HepG2 (cell line): ENCODE results near the gene RAD9A. TPM values are rescaled to one million over a fixed set of nuclear protein-coding genes. Genes with fewer than 3 reads are reported as not detected.

Experiments
- ADNP ChIP-seq: sonication (generic); formaldehyde crosslinking; IDR thresholded peaks from 2 replicates; pipeline ENCODE4 v1.4.0; 2020; ENCODE audit warnings: missing genetic modification reagents
- AHR ChIP-seq: IDR thresholded peaks from 2 replicates; pipeline ENCODE4 v1.6.1; 2018; ENCODE audit warnings: missing genetic modification reagents, missing compliant biosample characterization
- ARNT ChIP-seq: fragments of 450-650 bp; IDR thresholded peaks from 2 replicates; pipeline ENCODE4 v1.6.1; 2017
- ATF2 ChIP-seq: sonication (generic); formaldehyde crosslinking; IDR thresholded peaks from 2 replicates; pipeline ENCODE4 v1.4.0; 2020; ENCODE audit warnings: missing genetic modification reagents
- BRD4 ChIP-seq: sonication (generic); formaldehyde crosslinking; IDR thresholded peaks from 2 replicates; pipeline ENCODE4 v1.4.0; 2020; ENCODE audit warnings: missing genetic modification reagents
- CBX5 ChIP-seq: sonication (generic); formaldehyde crosslinking; IDR thresholded peaks from 2 replicates; pipeline ENCODE4 v1.4.0; 2020; ENCODE audit warnings: missing genetic modification reagents, borderline replicate concordance
- CCDC6 ChIP-seq: sonication (generic); formaldehyde crosslinking; IDR thresholded peaks from 2 replicates; pipeline ENCODE4 v1.8.1; 2022; ENCODE audit warnings: mild to moderate bottlenecking, missing genetic modification reagents, moderate library complexity
- CENPT ChIP-seq: sonication (generic); formaldehyde crosslinking; IDR thresholded peaks from 2 replicates; pipeline ENCODE4 v1.8.0; 2022; ENCODE audit warnings: low read depth, mild to moderate bottlenecking, moderate library complexity, missing genetic modification reagents
- HNRNPUL1 ChIP-seq: fragments of 200-400 bp; formaldehyde crosslinking; IDR thresholded peaks from 2 replicates; pipeline ENCODE4 v1.6.1; 2017; ENCODE audit warnings: low read depth, mild to moderate bottlenecking, low read length, moderate library complexity
- HOXA7 ChIP-seq: sonication (generic); formaldehyde crosslinking; IDR thresholded peaks from 2 replicates; pipeline ENCODE4 v1.8.1; 2022; ENCODE audit warnings: mild to moderate bottlenecking, missing genetic modification reagents, moderate library complexity
- KAT8 ChIP-seq: IDR thresholded peaks from 2 replicates; pipeline ENCODE4 v1.6.1; 2016; ENCODE audit warnings: missing genetic modification reagents, missing compliant biosample characterization
- MAZ ChIP-seq, 2 experiments: sonication (generic) in 1 of 2; formaldehyde crosslinking in 1 of 2; IDR thresholded peaks; 2 replicates each; pipeline versions ENCODE4 v1.5.0 to v1.6.1; 2012 to 2020; ENCODE audit warnings: low read depth in 2 of 2, mild to moderate bottlenecking in 2 of 2, borderline replicate concordance in 1 of 2, improper control_type of control experiment in 1 of 2, low read length in 1 of 2, missing genetic modification reagents in 1 of 2, moderate library complexity in 1 of 2
- POLR2A ChIP-seq, 2 experiments: IDR thresholded peaks; 2 replicates each; pipeline ENCODE4 v1.6.1; 2011; ENCODE audit warnings: low read depth in 2 of 2, low read length in 2 of 2, mild to moderate bottlenecking in 1 of 2, moderate library complexity in 1 of 2; ENCODE audit not compliant: insufficient read depth in 1 of 2
- SIX1 ChIP-seq: sonication (generic); formaldehyde crosslinking; IDR thresholded peaks from 2 replicates; pipeline ENCODE4 v1.4.0; 2020; ENCODE audit warnings: missing genetic modification reagents, borderline replicate concordance
- SMAD3 ChIP-seq: sonication (generic); formaldehyde crosslinking; IDR thresholded peaks from 2 replicates; pipeline ENCODE4 v1.4.0; 2020; ENCODE audit warnings: missing genetic modification reagents
- SRY ChIP-seq: sonication (generic); formaldehyde crosslinking; IDR thresholded peaks from 2 replicates; pipeline ENCODE4 v1.8.0; 2022; ENCODE audit warnings: mild to moderate bottlenecking, missing genetic modification reagents
- TRAFD1 ChIP-seq: sonication (generic); formaldehyde crosslinking; IDR thresholded peaks from 2 replicates; pipeline ENCODE4 v1.5.1; 2020; ENCODE audit warnings: missing genetic modification reagents, mild to moderate bottlenecking, borderline replicate concordance
- ZBTB38 ChIP-seq: sonication (generic); formaldehyde crosslinking; IDR thresholded peaks from 2 replicates; pipeline ENCODE4 v1.5.1; 2020; ENCODE audit warnings: mild to moderate bottlenecking, missing genetic modification reagents
- ZBTB8A ChIP-seq: sonication (generic); formaldehyde crosslinking; IDR thresholded peaks from 2 replicates; pipeline ENCODE4 v1.4.0; 2020; ENCODE audit warnings: mild to moderate bottlenecking, low read depth, missing genetic modification reagents, borderline replicate concordance
- ZKSCAN5 ChIP-seq: sonication (generic); formaldehyde crosslinking; IDR thresholded peaks from 2 replicates; pipeline ENCODE4 v1.5.1; 2020; ENCODE audit warnings: mild to moderate bottlenecking, missing genetic modification reagents
- ZNF280B ChIP-seq: sonication (generic); formaldehyde crosslinking; IDR thresholded peaks from 2 replicates; pipeline ENCODE4 v1.5.0; 2020; ENCODE audit warnings: missing genetic modification reagents, mild to moderate bottlenecking, borderline replicate concordance
- polyA plus RNA-seq, 8 experiments: library from polyadenylated mRNA; depleted of rRNA in 3 of 8; stranded (reverse) in 7 of 8; unstranded in 1 of 8; fragments of >200 nt; fragmentation: Illumina TruSeq in 4 of 8; extraction: Trizol in 4 of 8; gene quantifications; 2 replicates each; pipeline versions ENCODE4 v1.2.1 to v1.2.3, GENCODE V29; 2011 to 2016; ENCODE audit warnings: low read depth in 4 of 8, missing spikeins in 1 of 8, mixed read lengths in 1 of 8; ENCODE audit not compliant: insufficient read depth in 1 of 8
- total RNA-seq, 5 experiments: library from RNA; depleted of rRNA; stranded (reverse); fragments of >200 nt; fragmentation: Illumina TruSeq; extraction: Trizol; gene quantifications; 2 replicates each; pipeline ENCODE4 v1.2.3, GENCODE V29; 2016; ENCODE audit warnings: low read depth in 1 of 5
- TF ChIP-seq, protein P1 (sequence below): fragments of 450-650 bp; IDR thresholded peaks from 2 replicates; pipeline ENCODE4 v1.6.1; 2016
- TF ChIP-seq, protein P2 (sequence below): sonication (generic); formaldehyde crosslinking; IDR thresholded peaks from 2 replicates; pipeline ENCODE4 v1.4.0; 2020; ENCODE audit warnings: mild to moderate bottlenecking, missing genetic modification reagents

The RAD9A gene
- total and polyA plus RNA-seq, 2 of the 13 experiments (the other 11 are each of a cell fraction or from before 2014, with no cell fraction given): 10.1 to 15.7 TPM

GRCh38 chr11:67373648-67374570 lies 17.9 kb upstream of the RAD9A start (continued):
- TF ChIP-seq, protein P1, sequence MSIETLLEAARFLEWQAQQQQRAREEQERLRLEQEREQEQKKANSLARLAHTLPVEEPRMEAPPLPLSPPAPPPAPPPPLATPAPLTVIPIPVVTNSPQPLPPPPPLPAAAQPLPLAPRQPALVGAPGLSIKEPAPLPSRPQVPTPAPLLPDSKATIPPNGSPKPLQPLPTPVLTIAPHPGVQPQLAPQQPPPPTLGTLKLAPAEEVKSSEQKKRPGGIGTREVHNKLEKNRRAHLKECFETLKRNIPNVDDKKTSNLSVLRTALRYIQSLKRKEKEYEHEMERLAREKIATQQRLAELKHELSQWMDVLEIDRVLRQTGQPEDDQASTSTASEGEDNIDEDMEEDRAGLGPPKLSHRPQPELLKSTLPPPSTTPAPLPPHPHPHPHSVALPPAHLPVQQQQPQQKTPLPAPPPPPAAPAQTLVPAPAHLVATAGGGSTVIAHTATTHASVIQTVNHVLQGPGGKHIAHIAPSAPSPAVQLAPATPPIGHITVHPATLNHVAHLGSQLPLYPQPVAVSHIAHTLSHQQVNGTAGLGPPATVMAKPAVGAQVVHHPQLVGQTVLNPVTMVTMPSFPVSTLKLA: no peak
- no peak for TF ChIP-seq ZNF280B
- TF ChIP-seq, protein P2, sequence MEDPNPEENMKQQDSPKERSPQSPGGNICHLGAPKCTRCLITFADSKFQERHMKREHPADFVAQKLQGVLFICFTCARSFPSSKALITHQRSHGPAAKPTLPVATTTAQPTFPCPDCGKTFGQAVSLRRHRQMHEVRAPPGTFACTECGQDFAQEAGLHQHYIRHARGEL (CRISPR knock-in tag): no peak
- no peak for TF ChIP-seq SMAD3 (CRISPR knock-in tag)
- TF ChIP-seq HNRNPUL1: no peak
- no peak for TF ChIP-seq SIX1 (CRISPR knock-in tag)
- TF ChIP-seq MAZ (IDR thresholded peaks at IDR 0.05; ENCODE audit: borderline replicate concordance, low read depth, low read length): 0 out of 2 replicates have a peak, but pooled peaks have one; percentile 27
- TF ChIP-seq MAZ (CRISPR knock-in tag; IDR thresholded peaks at IDR 0.05; ENCODE audit: low read depth): no peak
- no peak for TF ChIP-seq TRAFD1 (CRISPR knock-in tag)
- TF ChIP-seq BRD4 (CRISPR knock-in tag): no peak
- TF ChIP-seq HOXA7: no peak
- TF ChIP-seq ZBTB38 (CRISPR knock-in tag): no peak
- no peak for TF ChIP-seq SRY (CRISPR knock-in tag)
- TF ChIP-seq ARNT: no peak
- TF ChIP-seq ATF2: no peak
- TF ChIP-seq CCDC6: no peak
- TF ChIP-seq POLR2A (IDR thresholded peaks at IDR 0.05; ENCODE audit: insufficient read depth in 1 of 2, low read depth in 2 of 2, low read length in 2 of 2): no peak
- TF ChIP-seq ADNP: no peak
- no peak for TF ChIP-seq ZBTB8A (CRISPR knock-in tag)
- no peak for TF ChIP-seq CENPT (CRISPR knock-in tag)
- peak; percentile 22; the same call in 1 of the 2 replicates for TF ChIP-seq CBX5 (CRISPR knock-in tag)
- TF ChIP-seq AHR (CRISPR knock-in tag): no peak
- TF ChIP-seq KAT8: 0 out of 2 replicates have a peak, but pooled peaks have one; percentile 29
- TF ChIP-seq ZKSCAN5 (CRISPR knock-in tag): no peak
